T-helper 2 cell treated with Interferon-gamma antibody and Interleukin-4, amounts not matched to agents 5 μg/mL and 100 μg/mL, for 36 hours (primary cell): ENCODE results near the gene NXN.
A peak's percentile ranks its signal among the peaks of the same experiment; 100 is the strongest.
"Not testable (repeated sequence)": the region's sequence is repeated elsewhere in the genome, so short reads cannot be mapped to it uniquely, and the experiment has no call there.

Source experiments
- DNase-seq: peaks from one replicate; pipeline ENCODE4 v3.0.0; 2021; ENCODE audit warnings: low spot score
- H3K27ac Mint-ChIP-seq: one replicate; pipeline ENCODE4 v1.8.0; 2021; ENCODE audit warnings: mild to moderate bottlenecking, mixed read lengths
- H3K27me3 Mint-ChIP-seq: one replicate; pipeline ENCODE4 v1.8.0; 2021; ENCODE audit warnings: low read depth, mixed read lengths
- H3K36me3 Mint-ChIP-seq: one replicate; pipeline ENCODE4 v1.8.0; 2021; ENCODE audit warnings: low read depth, mixed read lengths
- H3K4me1 Mint-ChIP-seq: one replicate; pipeline ENCODE4 v1.8.0; 2021; ENCODE audit warnings: low read depth, mixed read lengths
- H3K4me3 Mint-ChIP-seq: one replicate; pipeline ENCODE4 v1.8.0; 2022; ENCODE audit warnings: mild to moderate bottlenecking, moderate library complexity, mixed read lengths
- H3K9me3 Mint-ChIP-seq: one replicate; pipeline ENCODE4 v1.8.0; 2021; ENCODE audit warnings: mixed read lengths

Gene NXN

DNA sequence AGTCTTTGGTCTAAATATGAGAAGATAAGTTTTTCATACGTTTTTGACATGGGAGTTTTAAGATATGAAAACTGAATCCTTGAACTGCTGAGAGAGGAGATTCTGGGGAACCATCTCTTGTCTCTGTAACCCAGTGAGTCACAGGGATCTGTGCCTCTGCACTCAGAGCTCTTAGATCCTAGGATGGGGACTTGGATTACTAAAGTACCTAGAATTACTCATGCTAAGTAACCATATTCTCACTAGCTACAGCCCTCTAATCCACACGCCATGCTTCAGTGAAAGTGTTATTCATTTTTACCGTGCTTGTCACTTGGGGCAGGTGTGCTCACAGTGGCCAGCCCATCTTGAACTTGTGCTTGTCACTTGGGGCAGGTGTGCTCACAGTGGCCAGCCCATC, 195.4 kb downstream of the NXN start:
- Mint-ChIP-seq H3K27ac (peak overlapping the region; percentile 27), H3K4me1 (peaks cover 25% of the 10 kb centered on the region), H3K9me3 (no peaks in the 10 kb centered on the region), H3K4me3 (peak overlapping the region; percentile 49), H3K36me3 (peaks cover 23% of the 10 kb centered on the region), H3K27me3 (peaks cover 2% of the 10 kb centered on the region)
- DNase-seq = no peak

DNA sequence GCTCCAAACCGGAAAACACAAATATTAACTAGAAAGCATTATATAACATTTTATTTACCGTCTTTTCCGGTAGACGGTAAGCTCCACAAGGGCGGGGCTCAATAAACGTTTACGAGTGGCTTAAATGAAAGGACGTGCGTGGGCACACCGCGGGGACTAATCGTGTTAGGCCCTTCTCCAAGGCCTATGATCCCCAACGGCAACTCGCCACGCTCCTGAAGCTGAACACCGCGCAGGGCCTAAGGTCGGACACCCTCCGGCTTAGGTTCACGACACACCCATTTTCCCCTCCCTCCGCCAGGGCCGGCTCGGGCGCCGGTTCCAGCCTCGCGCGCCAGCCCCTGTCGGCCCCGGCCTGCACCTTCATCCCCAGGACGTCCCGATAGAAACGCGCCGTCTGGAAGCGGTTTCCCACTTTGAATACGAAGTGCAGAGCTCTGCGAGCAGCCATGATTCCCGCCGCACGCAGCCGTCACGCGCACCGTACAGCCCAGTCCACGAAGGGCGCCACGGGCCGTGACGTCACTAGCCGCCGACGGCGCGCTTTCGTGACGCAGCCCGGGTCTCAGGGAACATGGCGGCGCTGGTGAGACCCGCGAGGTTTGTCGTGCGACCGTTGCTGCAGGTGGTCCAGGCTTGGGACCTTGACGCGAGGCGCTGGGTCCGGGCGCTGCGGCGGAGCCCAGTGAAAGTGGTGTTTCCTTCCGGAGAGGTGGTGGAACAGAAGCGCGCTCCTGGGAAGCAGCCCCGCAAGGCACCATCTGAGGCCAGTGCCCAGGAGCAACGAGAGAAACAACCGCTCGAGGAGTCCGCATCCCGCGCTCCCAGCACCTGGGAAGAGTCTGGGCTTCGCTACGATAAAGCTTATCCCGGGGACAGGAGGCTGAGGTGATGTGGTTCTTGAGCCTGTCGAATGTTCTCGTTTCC, 197.5 kb downstream of the NXN start, which contains the start of the genes GLOD4 and MRM3:
TSS of gene GLOD4 (minus strand) at position 476 of the 927 bp plus-strand sequence. CDS start at position 451, 25 bp downstream.
TSS of gene MRM3 (plus strand) at position 549 of the 927 bp plus-strand sequence. CDS start at position 575, 26 bp downstream.
- H3K9me3 Mint-ChIP-seq = no peaks in the 10 kb centered on the region
- peak; percentile 95 for DNase-seq
- H3K27ac Mint-ChIP-seq = peak within 1 kb of the TSS; percentile 96
- H3K4me1 Mint-ChIP-seq = peaks cover 25% of the 10 kb centered on the region
- peaks cover 2% of the 10 kb centered on the region for H3K27me3 Mint-ChIP-seq
- H3K4me3 Mint-ChIP-seq = peak within 1 kb of the TSS; percentile 98
- H3K36me3 Mint-ChIP-seq = peaks cover 24% of the 10 kb centered on the region

DNA sequence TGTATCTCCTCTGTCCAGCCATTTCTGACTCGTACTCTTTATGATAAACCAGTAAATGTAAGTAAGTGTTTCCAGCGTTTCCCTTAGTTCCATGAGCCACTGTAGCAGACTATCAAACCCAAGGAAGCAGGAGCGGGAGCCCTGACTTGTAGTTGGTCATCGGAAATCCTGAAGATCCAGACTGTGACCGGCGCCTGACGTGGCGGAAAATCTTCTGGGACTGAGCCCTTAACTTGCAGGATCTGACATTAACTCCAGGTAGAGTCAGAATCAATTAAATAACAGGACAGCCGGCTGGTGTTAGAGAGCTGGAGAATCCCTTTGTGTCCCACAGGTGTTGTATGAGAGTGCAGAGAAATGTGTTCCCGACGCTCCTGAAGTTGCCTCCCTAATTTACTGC, 201.5 kb downstream of the NXN start:
- Mint-ChIP-seq H3K4me3 (no peak overlapping the region), H3K27ac (no peak overlapping the region), H3K27me3 (peaks cover 2% of the 10 kb centered on the region), H3K36me3 (peaks cover 48% of the 10 kb centered on the region), H3K4me1 (peaks cover 23% of the 10 kb centered on the region), H3K9me3 (no peaks in the 10 kb centered on the region)
- DNase-seq = no peak

DNA sequence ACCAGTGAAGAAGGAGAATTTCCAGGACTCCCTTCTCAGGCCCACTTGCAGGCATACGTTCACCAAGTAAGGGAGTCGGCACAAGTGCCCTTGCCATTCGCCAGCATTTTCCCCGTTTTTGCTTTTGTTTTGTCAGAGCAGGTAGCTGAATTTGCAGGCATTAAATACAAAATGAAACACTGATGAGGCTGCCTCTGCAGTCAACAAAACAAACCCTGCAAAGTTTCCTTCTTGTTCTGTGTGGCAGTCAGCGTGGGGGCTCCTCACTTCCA, 205.3 kb downstream of the NXN start:
- Mint-ChIP-seq H3K9me3 (no peaks in the 10 kb centered on the region), H3K27me3 (no peaks in the 10 kb centered on the region), H3K27ac (no peak overlapping the region), H3K4me3 (no peak overlapping the region), H3K4me1 (peaks cover 10% of the 10 kb centered on the region), H3K36me3 (peaks cover 65% of the 10 kb centered on the region)
- DNase-seq = no peak

DNA sequence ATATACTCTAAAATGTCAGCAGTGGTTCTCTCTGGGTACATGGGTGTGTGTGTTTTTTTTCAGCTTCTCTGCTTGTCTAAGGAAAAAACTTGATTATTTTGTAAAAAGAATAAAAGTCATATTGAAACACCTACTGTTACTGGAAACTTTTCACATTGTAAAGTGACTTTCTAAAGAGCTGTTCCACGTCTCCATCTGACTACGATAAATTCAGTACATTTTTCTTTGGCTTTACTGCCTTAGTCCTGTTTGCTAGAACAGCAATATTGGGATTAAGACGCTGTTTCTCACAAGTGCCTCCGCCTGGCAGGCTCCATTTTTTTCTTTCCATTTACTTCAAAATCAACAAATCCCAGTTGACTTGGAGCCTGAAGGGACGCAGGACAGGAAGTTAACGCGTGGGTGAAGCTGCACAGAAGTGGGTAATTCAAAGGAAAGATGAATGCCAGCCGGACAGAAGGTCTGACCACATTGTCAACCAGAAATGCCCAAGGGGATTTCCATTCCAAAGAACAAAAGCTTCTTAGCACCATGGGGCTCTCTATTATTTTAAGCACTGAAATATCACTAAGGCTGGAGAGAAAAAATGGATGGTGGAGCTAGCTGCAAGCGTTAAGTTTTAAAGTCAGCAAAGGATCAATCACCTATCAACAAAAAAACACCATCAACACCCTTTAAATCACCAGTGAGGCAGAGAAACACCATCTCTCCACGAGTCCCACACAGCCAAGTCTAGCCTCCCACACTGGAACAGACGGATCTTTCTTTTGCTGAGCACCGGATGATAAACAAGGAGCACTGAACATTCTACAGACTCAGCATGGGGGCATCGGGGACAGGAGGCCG, 205.9 kb downstream of the NXN start:
- no peak overlapping the region for H3K27ac Mint-ChIP-seq
- peaks cover 10% of the 10 kb centered on the region for H3K4me1 Mint-ChIP-seq
- H3K4me3 Mint-ChIP-seq = no peak overlapping the region
- no peaks in the 10 kb centered on the region for H3K9me3 Mint-ChIP-seq
- H3K36me3 Mint-ChIP-seq = peaks cover 70% of the 10 kb centered on the region
- no peaks in the 10 kb centered on the region for H3K27me3 Mint-ChIP-seq
- peak; percentile 25 for DNase-seq

DNA sequence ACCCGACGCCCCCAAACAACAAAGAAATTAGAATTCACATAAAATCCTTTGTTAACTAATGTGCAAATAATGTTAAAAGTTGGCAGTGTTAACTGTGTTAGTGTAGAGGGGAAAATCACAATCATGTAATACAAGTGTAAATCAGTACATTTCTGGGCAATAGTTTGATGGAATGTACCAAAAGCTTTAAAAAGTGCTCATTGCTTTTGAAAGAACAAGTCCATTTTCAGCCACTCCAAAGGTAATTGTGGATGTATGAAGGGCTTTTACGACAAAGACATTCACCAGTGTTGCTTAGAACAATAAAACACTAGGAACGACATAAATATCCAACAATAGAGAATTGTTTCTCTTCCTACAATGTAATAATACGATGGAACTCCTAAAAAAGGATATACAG, 206.6 kb downstream of the NXN start:
- no peak overlapping the region for H3K4me3 Mint-ChIP-seq
- H3K9me3 Mint-ChIP-seq = no peaks in the 10 kb centered on the region
- H3K36me3 Mint-ChIP-seq = peaks cover 67% of the 10 kb centered on the region
- H3K4me1 Mint-ChIP-seq = peaks cover 10% of the 10 kb centered on the region
- no peak overlapping the region for H3K27ac Mint-ChIP-seq
- H3K27me3 Mint-ChIP-seq = no peaks in the 10 kb centered on the region
- no peak for DNase-seq

DNA sequence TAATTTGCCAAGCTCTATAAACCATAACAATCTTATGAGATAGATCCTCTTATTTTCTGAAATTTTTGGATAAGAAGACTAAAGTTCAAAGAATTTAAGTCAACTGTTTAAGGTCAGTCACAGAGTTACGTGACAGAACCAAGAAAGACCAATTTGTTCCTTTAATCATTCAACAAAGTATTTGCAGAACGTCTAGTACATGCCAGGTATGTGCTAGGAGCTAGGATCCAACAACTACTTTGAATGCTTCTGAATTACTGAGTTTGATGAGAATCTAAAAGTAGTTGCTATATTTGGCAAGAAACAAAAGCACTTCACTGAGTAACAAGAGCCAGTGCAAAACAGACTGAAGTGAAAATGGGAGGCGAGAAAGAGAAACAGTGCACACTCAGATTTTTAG, 212.5 kb downstream of the NXN start:
- no peak for DNase-seq
- no peaks in the 10 kb centered on the region for H3K9me3 Mint-ChIP-seq
- H3K36me3 Mint-ChIP-seq = peaks cover 57% of the 10 kb centered on the region
- no peaks in the 10 kb centered on the region for H3K4me1 Mint-ChIP-seq
- H3K4me3 Mint-ChIP-seq = no peak overlapping the region
- H3K27ac Mint-ChIP-seq = no peak overlapping the region
- no peaks in the 10 kb centered on the region for H3K27me3 Mint-ChIP-seq

DNA sequence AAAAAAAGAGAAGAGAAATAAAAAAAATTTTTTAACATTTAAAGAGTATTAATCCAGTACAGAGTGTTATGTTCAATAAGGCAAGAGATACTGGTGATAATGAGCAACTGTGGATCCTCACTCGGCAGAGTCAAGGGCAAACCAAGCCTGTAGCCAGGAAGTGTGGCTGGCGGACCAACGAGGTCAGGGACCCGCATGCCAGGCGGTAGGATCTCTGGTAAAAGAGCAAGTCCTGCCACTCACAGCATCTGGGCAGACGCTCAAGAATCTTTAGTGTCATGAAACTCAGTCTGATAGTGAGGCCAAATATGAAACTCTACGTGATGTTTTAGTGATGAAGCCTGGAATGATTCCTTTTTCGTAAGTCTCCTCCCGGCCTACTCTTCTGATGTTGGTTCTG, 219.2 kb downstream of the NXN start:
- H3K4me1 Mint-ChIP-seq = no peaks in the 10 kb centered on the region
- no peaks in the 10 kb centered on the region for H3K9me3 Mint-ChIP-seq
- no peak overlapping the region for H3K27ac Mint-ChIP-seq
- no peaks in the 10 kb centered on the region for H3K27me3 Mint-ChIP-seq
- no peak for DNase-seq
- H3K4me3 Mint-ChIP-seq = no peak overlapping the region
- H3K36me3 Mint-ChIP-seq = peaks cover 48% of the 10 kb centered on the region

DNA sequence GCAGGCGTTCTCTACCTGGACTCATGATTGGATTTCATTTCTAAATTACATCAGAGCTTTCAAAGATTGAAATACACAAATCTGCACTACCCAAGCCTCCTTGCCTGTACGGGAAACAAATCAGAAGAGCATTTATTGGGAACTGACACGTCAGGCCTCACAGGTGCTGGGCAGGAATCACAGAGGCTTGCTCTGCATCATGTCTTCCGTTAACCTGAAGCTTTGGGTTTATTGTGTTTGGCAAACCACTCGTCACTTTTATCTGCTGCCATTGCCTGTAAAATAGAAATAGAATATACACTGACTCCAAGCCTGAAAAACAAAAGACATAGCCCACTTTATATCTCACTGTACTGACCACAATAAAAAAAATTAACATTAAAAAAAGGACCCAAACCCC, 219.6 kb downstream of the NXN start:
- no peaks in the 10 kb centered on the region for H3K27me3 Mint-ChIP-seq
- no peaks in the 10 kb centered on the region for H3K9me3 Mint-ChIP-seq
- no peak overlapping the region for H3K4me3 Mint-ChIP-seq
- H3K36me3 Mint-ChIP-seq = peaks cover 44% of the 10 kb centered on the region
- no peaks in the 10 kb centered on the region for H3K4me1 Mint-ChIP-seq
- H3K27ac Mint-ChIP-seq = no peak overlapping the region
- no peak for DNase-seq

DNA sequence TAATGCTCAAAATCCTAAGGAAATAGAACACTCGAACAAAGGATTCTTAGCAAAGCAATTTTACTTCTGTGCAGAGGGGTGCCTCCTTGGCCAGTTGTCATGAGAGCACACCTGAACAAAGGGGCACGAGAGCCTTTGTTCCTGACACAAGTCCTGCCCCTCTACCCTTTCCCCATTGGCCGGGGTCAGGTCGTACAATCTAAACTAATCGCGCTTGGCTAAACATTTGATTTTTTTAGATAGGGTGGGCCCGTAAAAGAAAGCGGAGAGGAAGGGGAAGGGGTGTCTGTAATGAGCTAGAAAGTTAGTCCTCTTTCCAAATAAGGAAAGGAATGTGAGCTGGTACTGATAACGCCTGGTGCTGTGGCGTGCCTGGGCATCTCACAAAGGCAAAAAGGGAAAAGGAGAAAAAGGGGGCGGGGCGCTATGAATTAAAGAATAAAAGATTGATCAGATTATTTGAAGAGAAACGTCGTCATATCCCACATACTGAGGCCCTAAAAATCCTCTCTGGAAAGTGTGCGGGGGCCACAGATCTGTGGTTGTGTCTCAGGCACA, 223.5 kb downstream of the NXN start:
- H3K4me1 Mint-ChIP-seq, H3K9me3 Mint-ChIP-seq, H3K27me3 Mint-ChIP-seq, H3K27ac Mint-ChIP-seq, DNase-seq, H3K4me3 Mint-ChIP-seq: not testable (repeated sequence)
- H3K36me3 Mint-ChIP-seq = peaks cover 25% of the 10 kb centered on the region

DNA sequence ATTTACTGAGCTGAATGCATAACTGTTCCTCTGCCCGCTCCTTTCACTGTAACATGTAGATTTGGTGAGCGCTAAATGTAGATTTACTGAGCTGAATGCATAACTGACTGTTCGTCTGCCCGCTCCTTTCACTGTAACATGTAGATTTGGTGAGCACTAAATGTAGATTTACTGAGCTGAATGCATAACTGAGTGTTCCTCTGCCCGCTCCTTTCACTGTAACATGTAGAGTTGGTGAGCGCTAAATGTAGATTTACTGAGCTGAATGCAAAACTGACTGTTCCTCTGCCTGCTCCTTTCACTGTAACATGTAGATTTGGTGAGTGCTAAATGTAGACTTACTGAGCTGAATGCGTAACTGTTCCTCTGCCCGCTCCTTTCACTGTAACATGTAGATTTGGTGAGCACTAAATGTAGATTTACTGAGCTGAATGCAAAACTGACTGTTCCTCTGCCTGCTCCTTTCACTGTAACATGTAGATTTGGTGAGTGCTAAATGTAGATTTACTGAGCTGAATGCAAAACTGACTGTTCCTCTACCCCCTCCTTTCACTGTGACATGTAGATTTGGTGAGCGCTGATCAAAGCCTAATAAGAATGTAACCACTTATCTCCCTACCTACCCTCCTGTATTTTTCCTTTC, 224.1 kb downstream of the NXN start:
- H3K4me3 Mint-ChIP-seq, H3K27me3 Mint-ChIP-seq, H3K27ac Mint-ChIP-seq, DNase-seq, H3K9me3 Mint-ChIP-seq: not testable (repeated sequence)
- Mint-ChIP-seq H3K4me1 (peaks cover 11% of the 10 kb centered on the region), H3K36me3 (peaks cover 27% of the 10 kb centered on the region)

DNA sequence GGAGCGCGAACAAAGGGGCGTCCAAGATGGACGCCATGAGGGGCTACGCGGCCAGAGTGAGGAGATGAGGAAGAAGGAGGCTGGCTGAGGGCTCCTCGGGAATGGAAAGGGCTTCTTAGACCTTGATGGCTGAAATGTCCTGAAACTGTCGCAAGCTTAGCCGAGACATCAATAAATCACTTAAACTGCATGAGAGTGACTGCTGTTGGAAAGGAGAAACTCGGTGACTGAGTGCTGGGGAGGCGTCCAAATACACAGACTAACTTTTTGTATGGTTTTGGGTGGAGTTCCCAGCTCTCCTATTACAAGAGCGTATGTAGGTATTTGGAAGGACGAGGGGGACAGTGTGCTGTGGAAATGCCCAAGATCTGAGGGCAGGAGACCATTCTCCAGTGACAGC, 226.2 kb downstream of the NXN start:
- Mint-ChIP-seq H3K9me3 (peaks cover 5% of the 10 kb centered on the region), H3K4me3 (peak overlapping the region; percentile 63), H3K27me3 (no peaks in the 10 kb centered on the region), H3K27ac (peak overlapping the region; percentile 63), H3K36me3 (peaks cover 34% of the 10 kb centered on the region), H3K4me1 (peaks cover 21% of the 10 kb centered on the region)
- no peak for DNase-seq

DNA sequence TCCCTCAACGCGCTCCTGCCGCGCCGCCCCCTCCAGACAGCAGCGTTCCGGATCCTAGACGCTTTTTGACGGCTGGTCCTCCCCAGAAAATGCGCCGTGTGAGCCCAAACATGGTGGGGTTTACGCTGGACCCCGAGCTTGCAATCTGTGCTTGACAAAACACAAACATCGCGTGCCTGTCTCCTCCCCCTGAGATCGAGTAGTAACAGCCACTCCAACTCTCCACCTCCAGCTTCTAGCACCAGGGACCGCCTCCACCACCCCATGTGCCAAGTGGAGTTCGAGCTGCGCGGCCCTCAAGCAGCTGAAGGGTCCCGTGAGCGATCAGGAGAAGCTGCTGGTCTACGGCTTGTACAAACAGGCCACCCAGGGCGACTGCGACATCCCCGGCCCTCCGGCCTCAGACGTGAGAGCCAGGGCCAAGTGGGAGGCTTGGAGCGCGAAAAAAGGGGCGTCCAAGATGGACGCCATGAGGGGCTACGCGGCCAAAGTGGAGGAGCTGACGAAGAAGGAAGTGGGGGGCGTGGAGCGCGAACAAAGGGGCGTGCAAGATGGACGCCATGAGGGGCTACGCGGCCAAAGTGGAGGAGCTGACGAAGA, 226.9 kb downstream of the NXN start:
- peaks cover 5% of the 10 kb centered on the region for H3K9me3 Mint-ChIP-seq
- DNase-seq = no peak
- H3K4me1 Mint-ChIP-seq = peaks cover 21% of the 10 kb centered on the region
- peak overlapping the region; percentile 92 for H3K4me3 Mint-ChIP-seq
- peaks cover 41% of the 10 kb centered on the region for H3K36me3 Mint-ChIP-seq
- H3K27ac Mint-ChIP-seq = peak overlapping the region; percentile 97
- no peaks in the 10 kb centered on the region for H3K27me3 Mint-ChIP-seq
